GM18505 (cell line): ENCODE results near the gene AKR1A1.
A peak's percentile ranks its signal among the peaks of the same experiment; 100 is the strongest.

Experiments used
- ATAC-seq: cut with Tn5 transposase; IDR thresholded peaks from one replicate; pipeline ENCODE4 v1.9.1; 2021; ENCODE audit not compliant: unreplicated experiment
- POLR2A ChIP-seq: IDR thresholded peaks from 4 replicates; pipeline ENCODE4 v1.6.1; 2011; ENCODE audit warnings: borderline replicate concordance; ENCODE audit not compliant: insufficient read depth, insufficient read length; ENCODE audit errors: extremely low read depth

Gene AKR1A1

GRCh38 chr1:45541193-45541592 is 9.4 kb upstream of the AKR1A1 start:
- TF ChIP-seq POLR2A: no peak
- no peak for ATAC-seq

GRCh38 chr1:45542591-45542990 is 8.0 kb upstream of the AKR1A1 start:
- ATAC-seq: no peak
- TF ChIP-seq POLR2A: no peak

GRCh38 chr1:45543581-45544417 is 6.8 kb upstream of the AKR1A1 start:
- peak; percentile 59 for ATAC-seq
- no peak for TF ChIP-seq POLR2A

- ATAC-seq: no peak
- TF ChIP-seq POLR2A: no peak
These were observed 6.1 kb upstream of the AKR1A1 start for GRCh38 chr1:45544530-45544929.

GRCh38 chr1:45545019-45545493 is 5.6 kb upstream of the AKR1A1 start:
- no peak for ATAC-seq
- no peak for TF ChIP-seq POLR2A

GRCh38 chr1:45545553-45546310 is 4.9 kb upstream of the AKR1A1 start:
- TF ChIP-seq POLR2A: no peak
- ATAC-seq: no peak

- no peak for TF ChIP-seq POLR2A
These were observed 1.1 kb downstream of the AKR1A1 start for GRCh38 chr1:45551684-45552083.

GRCh38 chr1:45552331-45552730 is 1.7 kb downstream of the AKR1A1 start:
- no peak for ATAC-seq

More at GRCh38 chr1:45551684-45552083, 1.1 kb downstream of the AKR1A1 start:
- no peak for ATAC-seq

GRCh38 chr1:45554198-45554597 is 3.6 kb downstream of the AKR1A1 start:
- ATAC-seq: no peak
- no peak for TF ChIP-seq POLR2A

More at GRCh38 chr1:45552331-45552730, 1.7 kb downstream of the AKR1A1 start:
- TF ChIP-seq POLR2A: no peak

- no peak for TF ChIP-seq POLR2A
- ATAC-seq: no peak
These were observed 6.9 kb downstream of the AKR1A1 start for GRCh38 chr1:45557422-45557944.

- ATAC-seq: no peak
- TF ChIP-seq POLR2A: no peak
These were observed 13.2 kb downstream of the AKR1A1 start for GRCh38 chr1:45563843-45564242.

- no peak for ATAC-seq
- TF ChIP-seq POLR2A: no peak
These were observed 16.1 kb downstream of the AKR1A1 start for GRCh38 chr1:45566722-45567121.

GRCh38 chr1:45567911-45568310 is 17.3 kb downstream of the AKR1A1 start:
- no peak for TF ChIP-seq POLR2A
- no peak for ATAC-seq

- TF ChIP-seq POLR2A: no peak
- no peak for ATAC-seq
These were observed 17.8 kb downstream of the AKR1A1 start for GRCh38 chr1:45568421-45568820.

GRCh38 chr1:45569571-45569961 is 18.9 kb downstream of the AKR1A1 start:
- no peak for ATAC-seq

More at GRCh38 chr1:45569571-45569961, 18.9 kb downstream of the AKR1A1 start:
- no peak for TF ChIP-seq POLR2A
